ENCODE measurements around the gene TIE1.

DNA sequence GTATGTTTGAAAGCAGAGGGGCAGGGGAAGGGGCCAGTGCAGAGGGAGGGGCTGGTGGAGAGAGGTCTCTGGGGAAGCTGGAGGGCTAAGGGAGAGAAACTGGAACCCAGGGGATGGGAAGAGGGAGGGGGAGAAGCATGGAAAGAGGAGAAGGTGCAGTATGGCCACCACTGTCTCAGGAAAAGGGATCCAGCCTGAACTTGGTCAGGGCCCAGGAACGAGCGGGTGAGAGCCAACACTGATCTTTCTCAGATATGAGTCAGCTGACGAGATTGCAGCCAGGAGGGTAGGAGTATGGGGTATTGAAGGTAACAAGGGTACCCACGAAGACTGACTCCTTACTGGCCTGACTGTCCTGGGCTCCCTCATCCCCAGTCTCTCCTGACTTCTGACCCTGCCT, 18.0 kb downstream of the TIE1 start:
- no peak for TF ChIP-seq POLR2A (IDR thresholded peaks at IDR 0.05)
- TF ChIP-seq, protein P1, sequence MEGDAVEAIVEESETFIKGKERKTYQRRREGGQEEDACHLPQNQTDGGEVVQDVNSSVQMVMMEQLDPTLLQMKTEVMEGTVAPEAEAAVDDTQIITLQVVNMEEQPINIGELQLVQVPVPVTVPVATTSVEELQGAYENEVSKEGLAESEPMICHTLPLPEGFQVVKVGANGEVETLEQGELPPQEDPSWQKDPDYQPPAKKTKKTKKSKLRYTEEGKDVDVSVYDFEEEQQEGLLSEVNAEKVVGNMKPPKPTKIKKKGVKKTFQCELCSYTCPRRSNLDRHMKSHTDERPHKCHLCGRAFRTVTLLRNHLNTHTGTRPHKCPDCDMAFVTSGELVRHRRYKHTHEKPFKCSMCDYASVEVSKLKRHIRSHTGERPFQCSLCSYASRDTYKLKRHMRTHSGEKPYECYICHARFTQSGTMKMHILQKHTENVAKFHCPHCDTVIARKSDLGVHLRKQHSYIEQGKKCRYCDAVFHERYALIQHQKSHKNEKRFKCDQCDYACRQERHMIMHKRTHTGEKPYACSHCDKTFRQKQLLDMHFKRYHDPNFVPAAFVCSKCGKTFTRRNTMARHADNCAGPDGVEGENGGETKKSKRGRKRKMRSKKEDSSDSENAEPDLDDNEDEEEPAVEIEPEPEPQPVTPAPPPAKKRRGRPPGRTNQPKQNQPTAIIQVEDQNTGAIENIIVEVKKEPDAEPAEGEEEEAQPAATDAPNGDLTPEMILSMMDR (IDR thresholded peaks at IDR 0.05), result no peak

Measured in Peyer's patch (tissue), 4 donors.